HG02623 (cell line): Measurements from ENCODE around the gene GALNT4.

Experiments
- ATAC-seq: cut with Tn5 transposase; IDR thresholded peaks from one replicate; pipeline ENCODE4 v1.9.1; 2021; ENCODE audit warnings: moderate library complexity; ENCODE audit not compliant: unreplicated experiment

Gene GALNT4

GRCh38 chr12:89537389-89537788, 12.8 kb upstream of the GALNT4 start:
- no peak for ATAC-seq

DNA sequence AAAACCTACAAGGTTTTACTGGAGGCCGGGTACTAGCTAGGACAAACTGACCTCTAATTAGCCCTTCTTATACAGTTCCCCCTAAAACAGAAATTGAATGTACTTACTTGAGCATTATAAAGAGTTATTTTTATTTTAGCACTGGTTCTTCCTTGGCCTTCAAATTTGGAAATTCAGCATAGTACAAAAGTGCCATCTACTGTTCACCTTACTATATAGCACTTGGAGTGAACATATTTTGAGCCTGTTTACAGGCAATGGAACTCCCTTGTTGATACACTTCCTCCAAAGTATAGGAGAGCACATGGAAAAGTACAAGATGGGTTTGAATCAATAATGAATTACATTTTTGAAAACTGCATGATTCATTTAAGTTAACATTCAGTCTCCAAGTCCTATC, 5.1 kb upstream of the GALNT4 start:
- peak; percentile 19 for ATAC-seq

DNA sequence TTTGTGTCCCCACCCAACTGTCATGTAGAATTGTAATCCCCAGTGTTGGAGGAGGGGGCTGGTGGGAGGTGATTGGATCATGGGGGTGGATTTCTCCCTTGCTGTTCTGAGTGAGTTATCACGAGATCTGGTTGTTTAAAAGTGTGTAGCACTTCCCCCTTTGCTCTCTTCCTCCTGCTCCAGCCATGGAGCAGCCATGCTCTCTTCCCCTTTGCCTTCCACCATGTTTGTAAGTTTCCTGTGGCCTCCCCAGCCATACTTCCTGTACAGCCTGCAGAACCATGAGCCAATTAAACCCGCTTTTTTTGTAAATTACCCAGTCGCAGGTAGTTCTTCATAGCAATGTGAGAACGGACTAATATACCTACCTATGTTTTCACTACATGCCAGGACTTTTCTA, 3.8 kb upstream of the GALNT4 start:
- no peak for ATAC-seq

GRCh38 chr12:89525824-89526770, 1.5 kb upstream of the GALNT4 start, which contains the start of gene POC1B:
POC1B (minus strand) TSS chr12:89526047; CDS start chr12:89525895, 152 bp downstream.
- ATAC-seq = peak; percentile 66

DNA sequence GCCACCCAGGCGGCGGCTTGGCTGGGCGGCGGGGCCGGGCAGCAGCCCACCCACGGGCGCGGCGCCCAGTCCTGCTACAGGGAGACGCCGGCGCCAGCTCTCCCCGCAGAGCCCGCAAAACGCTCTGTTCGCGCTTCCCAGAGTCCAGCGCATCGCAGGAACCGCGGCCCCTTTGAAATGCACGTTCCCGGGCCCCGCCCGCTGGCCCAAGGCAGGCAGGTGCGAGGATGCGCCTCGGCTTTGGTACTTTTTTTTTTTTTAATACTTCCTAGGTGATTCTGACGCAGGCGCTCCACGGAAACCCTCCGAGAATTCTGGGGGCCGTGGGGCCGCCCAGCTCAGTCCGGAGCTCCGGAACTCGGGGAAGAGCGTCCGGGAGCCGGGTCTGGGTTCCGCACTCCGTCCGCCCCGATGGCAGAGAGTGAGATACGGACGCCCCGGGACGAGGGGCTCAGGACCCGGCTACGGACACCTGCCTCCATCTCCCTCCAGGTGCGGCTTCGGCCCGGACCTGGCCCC, 768 bp upstream of the GALNT4 start:
- ATAC-seq = peak; percentile 18

DNA sequence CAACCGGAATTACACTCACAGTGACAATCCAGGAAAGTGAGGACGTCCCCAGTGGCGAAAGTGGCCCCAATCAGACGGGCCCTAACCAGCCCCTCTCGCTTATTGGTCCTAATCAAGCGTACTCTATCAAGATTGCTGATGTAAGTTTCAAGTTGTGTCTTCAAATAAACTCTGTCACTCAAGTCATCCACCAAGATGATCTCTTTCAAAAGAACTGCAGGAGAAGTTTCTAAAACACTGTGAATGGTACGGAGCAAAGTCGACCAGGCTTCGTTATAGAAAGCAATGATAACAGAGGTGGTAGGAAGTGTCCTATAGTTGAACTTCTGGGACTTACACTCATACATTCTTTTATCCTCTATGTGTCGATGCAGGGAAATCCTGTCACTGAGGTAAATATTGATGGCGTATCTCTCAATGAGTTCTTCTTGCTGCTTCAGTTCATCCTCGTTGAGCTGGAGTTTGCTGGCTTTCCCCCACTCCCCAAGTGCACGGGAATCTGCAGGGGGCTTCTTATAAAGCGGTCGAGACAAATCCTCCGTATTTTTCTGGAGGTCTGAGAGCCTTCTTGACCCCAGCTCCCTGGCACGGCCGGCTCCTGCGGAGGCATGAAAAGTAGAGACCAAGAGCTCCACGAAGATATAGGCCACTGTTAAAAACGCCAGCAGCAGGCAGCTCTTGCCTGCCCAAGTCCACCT, 604 bp downstream of the GALNT4 start:
- ATAC-seq = no peak

GRCh38 chr12:89523393-89523792, 1.2 kb downstream of the GALNT4 start:
- no peak for ATAC-seq

DNA sequence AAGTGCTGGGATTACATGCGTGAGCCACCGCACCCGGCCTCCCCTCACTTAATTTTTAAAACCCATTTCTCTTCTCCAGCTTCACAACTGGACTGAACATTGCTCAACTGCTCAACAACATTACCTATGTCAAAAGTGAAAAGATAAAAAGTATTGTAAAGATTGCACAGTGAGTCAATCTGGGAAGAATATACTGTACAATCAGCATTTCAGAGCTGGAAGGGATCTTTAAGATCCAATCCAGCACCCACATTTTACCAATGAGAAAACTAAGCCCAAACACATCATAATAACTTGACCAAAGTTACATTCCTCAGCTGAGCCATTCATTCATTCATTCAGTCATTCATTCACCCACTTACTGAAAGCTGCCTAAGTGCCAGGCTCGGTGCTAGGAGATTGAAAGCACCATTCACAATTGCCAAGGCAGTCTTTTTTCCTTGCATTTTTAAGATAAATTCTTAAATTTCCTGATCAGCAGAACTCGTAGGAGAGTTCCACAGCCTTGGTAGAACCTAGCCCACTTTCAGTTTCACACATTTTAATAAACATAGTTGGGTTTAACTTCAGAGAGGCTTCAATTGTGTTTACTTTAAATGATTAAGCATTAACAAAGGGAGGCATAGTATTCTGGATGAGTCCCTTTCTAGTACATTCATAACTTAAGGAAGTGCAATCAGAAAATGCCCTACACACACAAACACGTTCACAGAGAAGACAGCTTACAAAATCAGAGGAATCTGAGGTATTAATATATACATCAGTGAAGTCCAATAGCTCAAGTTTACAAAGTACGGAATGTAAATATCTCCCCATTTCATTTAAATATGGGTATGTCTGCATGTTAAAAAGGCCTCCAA, 3.0 kb downstream of the GALNT4 start:
- no peak for ATAC-seq

GRCh38 chr12:89517720-89518119, 6.9 kb downstream of the GALNT4 start:
- ATAC-seq = no peak

- ATAC-seq = no peak
These were observed 8.0 kb downstream of the GALNT4 start for GRCh38 chr12:89516633-89517032.

DNA sequence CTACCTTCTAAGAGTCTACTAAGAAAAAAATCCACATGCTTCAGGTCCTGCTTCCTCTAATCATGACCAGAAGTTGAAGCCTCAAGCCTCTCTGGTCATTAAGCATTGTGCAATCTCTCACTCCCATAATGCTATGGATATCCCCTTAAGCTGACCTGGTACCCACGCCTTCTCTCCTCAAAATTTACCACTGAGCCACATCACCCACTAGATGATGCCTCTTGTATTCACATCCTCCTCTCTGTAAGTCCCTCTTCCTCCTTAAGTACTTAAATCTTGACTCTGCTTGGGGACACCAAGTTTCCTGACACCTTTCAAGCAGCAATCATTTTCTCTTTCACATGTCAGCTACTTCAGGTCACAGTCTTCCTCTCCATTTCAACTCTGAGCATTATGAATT, 9.8 kb downstream of the GALNT4 start:
- peak; percentile 76 for ATAC-seq

DNA sequence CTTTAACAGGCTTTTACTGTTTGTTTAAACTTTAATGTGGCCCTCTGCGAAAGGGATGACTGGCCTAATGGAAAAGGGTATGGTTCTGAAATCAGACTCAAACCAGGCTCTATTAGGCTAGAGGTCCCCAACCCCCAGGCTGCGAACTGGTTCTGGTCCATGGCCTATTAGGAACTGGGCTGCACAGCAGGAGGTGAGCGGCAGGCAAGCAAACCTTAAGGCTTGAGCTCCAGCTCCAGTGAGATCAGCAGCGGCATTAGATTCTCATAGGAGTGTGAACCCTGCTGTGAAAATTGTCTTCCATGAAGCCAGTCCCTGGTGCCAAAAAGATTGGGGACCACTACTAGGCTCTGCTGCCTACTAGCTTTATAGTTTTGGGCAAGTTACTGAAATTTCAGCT, 11.1 kb downstream of the GALNT4 start:
- ATAC-seq = no peak

DNA sequence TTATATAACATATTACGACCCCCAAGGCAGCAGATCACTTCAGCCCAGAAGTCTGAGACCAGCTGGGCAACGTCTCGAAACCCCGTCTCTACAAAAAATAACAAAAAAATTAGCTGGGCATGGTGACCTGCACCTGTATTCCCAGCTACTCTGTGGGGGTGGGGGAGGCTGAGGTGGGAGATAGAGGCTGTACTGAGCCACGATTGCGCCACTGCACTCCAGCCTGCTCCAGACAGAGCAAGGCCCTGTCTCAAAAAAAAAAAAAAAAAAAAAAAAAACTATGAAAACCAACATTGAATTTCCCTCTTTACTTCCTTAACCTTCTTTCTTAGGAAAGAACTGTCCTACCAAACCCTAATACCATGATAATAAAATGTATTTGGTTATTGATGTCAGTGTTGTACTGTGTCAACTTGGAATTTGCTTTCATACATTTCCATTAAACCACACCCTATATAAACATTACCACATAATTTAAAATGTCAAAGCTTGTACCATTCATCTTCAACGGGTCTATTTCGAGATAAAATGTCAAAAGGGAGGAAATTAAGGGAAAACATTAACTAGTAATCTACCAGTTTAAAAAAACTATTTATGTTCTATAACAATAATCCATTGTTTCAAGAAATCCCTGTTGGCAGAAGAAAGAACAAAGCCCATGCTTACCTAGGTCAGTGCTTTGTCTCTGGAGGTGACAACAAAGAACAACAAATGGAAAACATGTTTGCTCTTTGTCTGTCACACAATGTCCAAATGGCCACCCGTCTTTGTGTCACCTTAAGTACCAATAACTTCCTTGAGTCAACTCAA, 17.4 kb downstream of the GALNT4 start:
- no peak for ATAC-seq

DNA sequence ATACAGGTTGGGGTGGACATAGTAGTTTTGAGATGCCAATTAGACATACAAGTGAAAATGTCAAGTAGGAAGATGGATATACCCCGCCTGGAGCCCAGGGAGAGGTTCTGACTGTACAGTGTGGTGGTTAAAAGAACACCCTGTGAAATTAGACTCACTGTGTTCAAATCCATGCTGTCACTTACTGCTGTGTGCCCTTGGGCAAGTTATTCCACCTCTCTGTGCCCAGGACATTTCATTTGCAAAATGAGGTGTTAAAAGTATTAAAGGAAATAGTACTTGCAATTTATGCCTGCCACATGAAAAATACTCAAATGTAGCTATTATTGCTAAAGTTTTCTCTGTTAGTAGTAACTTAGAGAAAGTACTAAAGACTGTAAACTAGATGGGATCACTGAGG, 18.5 kb downstream of the GALNT4 start:
- no peak for ATAC-seq

- ATAC-seq = no peak
These were observed 19.8 kb downstream of the GALNT4 start for GRCh38 chr12:89504560-89505346.

GRCh38 chr12:89501793-89502192, 22.8 kb downstream of the GALNT4 start:
- ATAC-seq = no peak

DNA sequence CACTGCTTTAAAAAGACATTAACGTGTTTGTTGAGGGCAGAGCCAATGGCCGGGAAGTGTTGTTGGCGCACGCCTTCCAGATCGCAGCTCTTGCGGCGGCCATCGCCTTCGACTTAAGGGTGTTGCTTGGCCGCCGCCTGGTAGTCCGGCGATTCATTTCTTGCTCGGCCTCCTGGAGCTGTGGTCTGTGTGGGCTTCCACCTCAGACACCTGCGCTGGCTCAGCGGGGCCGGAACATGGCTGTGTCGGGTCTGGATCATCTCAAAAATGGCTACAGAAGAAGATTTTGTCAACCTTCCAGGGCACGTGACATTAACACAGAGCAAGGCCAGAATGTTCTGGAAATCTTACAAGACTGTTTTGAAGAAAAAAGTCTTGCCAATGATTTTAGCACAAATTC, 24.7 kb downstream of the GALNT4 start:
- ATAC-seq = no peak

DNA sequence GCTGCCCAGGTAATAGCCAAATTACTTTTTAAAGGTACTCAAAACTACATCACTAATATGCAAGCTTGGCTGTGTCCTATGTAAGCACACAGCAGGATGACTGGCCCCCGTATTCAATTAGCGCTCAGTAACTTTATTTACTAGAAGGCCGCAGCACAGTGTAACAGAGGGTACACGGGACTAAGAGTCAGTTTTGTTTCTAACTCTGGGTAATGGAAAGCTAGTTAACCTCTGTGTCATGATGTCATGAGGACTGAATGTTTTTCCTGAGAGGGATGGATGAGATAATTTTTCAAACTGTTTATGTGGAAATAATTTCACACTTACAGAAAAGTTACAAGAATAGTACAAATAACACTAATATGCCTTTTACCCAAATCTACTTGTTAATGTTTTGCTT, 27.1 kb downstream of the GALNT4 start:
- no peak for ATAC-seq

DNA sequence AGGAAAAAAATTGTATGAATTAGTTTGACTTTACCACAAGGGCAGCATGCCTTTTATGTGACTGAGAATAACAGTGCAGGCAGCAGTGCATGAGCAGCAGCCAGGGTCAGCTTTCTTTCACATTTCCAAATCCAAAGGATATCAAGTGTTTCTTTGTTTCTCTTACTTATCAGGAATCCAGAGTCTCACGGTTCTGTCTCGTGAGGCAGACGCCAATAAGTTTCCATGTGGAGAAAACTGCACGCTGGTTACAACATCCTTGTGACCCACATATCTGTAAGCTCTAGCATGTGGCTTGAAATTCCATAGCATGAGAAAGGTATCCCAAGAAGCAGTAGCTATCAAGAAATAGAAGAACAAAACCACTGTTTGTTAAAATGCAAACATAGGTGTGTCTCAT, 27.6 kb downstream of the GALNT4 start:
- ATAC-seq = no peak
